ENCODE measurements around the gene DLG2.
"Not testable (repeated sequence)": the region's sequence is repeated elsewhere in the genome, so short reads cannot be mapped to it uniquely, and the experiment has no call there.

Gene DLG2

GRCh38 chr11:85094795-85095194, 532.3 kb downstream of the DLG2 start:
- DNase-seq: no peak

GRCh38 chr11:85089654-85090053, 537.5 kb downstream of the DLG2 start:
- no peak for DNase-seq

GRCh38 chr11:85088286-85088685, 538.9 kb downstream of the DLG2 start:
- no peak for DNase-seq

- DNase-seq: no peak
Measured at GRCh38 chr11:85086504-85087284, 540.5 kb downstream of the DLG2 start.

GRCh38 chr11:85076535-85077330, 550.4 kb downstream of the DLG2 start:
- DNase-seq: no peak

GRCh38 chr11:85062659-85063058, 564.5 kb downstream of the DLG2 start:
- DNase-seq: no peak

- no peak for DNase-seq
Measured at GRCh38 chr11:85052636-85053035, 574.5 kb downstream of the DLG2 start.

GRCh38 chr11:85048801-85049200, 578.3 kb downstream of the DLG2 start:
- no peak for DNase-seq

GRCh38 chr11:85045716-85046115, 581.4 kb downstream of the DLG2 start:
- no peak for DNase-seq

GRCh38 chr11:85044911-85045310, 582.2 kb downstream of the DLG2 start:
- no peak for DNase-seq

GRCh38 chr11:85042361-85042760, 584.8 kb downstream of the DLG2 start:
- no peak for DNase-seq

- DNase-seq: no peak
Measured at GRCh38 chr11:85040166-85040565, 587.0 kb downstream of the DLG2 start.

GRCh38 chr11:85029964-85030363, 597.2 kb downstream of the DLG2 start:
- no peak for DNase-seq

GRCh38 chr11:85028329-85029101, 598.6 kb downstream of the DLG2 start:
- DNase-seq: no peak

- DNase-seq: no peak
Measured at GRCh38 chr11:85027346-85027745, 599.8 kb downstream of the DLG2 start.

GRCh38 chr11:85021058-85021457, 606.1 kb downstream of the DLG2 start:
- no peak for DNase-seq

GRCh38 chr11:84993386-84993785, 633.8 kb downstream of the DLG2 start:
- no peak for DNase-seq

GRCh38 chr11:84990141-84990540, 637.0 kb downstream of the DLG2 start:
- DNase-seq: no peak

GRCh38 chr11:84987686-84988187, 639.4 kb downstream of the DLG2 start:
- DNase-seq: not testable (repeated sequence)

- DNase-seq: no peak
Measured at GRCh38 chr11:84981301-84981700, 645.8 kb downstream of the DLG2 start.

GRCh38 chr11:84969103-84969502, 658.0 kb downstream of the DLG2 start:
- no peak for DNase-seq

GRCh38 chr11:84965484-84965883, 661.7 kb downstream of the DLG2 start:
- no peak for DNase-seq

GRCh38 chr11:84963240-84963639, 663.9 kb downstream of the DLG2 start:
- no peak for DNase-seq
